GM20000 (cell line): ENCODE data around the gene PLEKHM1.
"Not testable (repeated sequence)": the region's sequence is repeated elsewhere in the genome, so short reads cannot be mapped to it uniquely, and the experiment has no call there.

Source experiments
- DNase-seq: peaks from one replicate; pipeline ENCODE4 v3.0.0; 2012; ENCODE audit warnings: low spot score
- TF ChIP-seq, protein P1 (sequence below): IDR thresholded peaks from 2 replicates; pipeline ENCODE4 v1.5.1; 2012; ENCODE audit warnings: mild to moderate bottlenecking, control low read depth; ENCODE audit errors: extremely low read depth, missing control alignments

The PLEKHM1 gene

GRCh38 chr17:45443371-45444260, 46.9 kb downstream of the PLEKHM1 start:
- not testable (repeated sequence) for DNase-seq

- TF ChIP-seq, protein P1, sequence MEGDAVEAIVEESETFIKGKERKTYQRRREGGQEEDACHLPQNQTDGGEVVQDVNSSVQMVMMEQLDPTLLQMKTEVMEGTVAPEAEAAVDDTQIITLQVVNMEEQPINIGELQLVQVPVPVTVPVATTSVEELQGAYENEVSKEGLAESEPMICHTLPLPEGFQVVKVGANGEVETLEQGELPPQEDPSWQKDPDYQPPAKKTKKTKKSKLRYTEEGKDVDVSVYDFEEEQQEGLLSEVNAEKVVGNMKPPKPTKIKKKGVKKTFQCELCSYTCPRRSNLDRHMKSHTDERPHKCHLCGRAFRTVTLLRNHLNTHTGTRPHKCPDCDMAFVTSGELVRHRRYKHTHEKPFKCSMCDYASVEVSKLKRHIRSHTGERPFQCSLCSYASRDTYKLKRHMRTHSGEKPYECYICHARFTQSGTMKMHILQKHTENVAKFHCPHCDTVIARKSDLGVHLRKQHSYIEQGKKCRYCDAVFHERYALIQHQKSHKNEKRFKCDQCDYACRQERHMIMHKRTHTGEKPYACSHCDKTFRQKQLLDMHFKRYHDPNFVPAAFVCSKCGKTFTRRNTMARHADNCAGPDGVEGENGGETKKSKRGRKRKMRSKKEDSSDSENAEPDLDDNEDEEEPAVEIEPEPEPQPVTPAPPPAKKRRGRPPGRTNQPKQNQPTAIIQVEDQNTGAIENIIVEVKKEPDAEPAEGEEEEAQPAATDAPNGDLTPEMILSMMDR: no peak
- DNase-seq: no peak
Measured at GRCh38 chr17:45441526-45442310, 48.8 kb downstream of the PLEKHM1 start.

GRCh38 chr17:45440839-45441515, 49.5 kb downstream of the PLEKHM1 start:
- peak; percentile 86 for DNase-seq

DNA sequence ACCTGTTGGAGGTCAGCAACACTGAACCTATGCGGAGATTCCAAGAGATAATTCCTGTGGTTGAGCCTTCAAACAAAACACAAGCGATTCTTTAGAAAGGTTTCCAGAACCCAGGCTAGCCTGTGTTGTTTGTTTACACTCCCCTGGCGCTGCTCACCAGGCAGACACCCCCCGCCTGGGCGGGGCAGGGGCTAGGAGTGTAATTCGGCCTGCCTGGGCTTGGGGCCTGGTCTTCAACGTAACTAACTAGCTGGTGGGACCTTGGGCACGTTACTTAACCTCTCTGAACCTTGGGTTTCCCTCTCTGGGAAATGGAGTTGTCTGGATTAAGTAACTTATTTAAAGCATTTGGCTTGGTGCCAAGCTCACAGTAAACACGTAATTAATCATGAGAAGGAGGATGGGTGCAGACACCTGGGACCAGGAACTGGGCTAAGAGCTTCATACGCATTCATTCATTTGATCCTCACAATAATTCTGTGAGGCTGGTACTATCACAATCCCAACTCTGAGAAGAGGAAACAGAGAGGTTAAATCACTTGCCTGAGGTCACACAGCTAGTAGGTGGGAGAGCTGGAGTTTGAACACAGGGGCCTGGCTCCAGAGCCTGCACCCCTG, 50.3 kb downstream of the PLEKHM1 start:
- DNase-seq: no peak
- TF ChIP-seq, protein P1: no peak

GRCh38 chr17:45438931-45439610, 51.5 kb downstream of the PLEKHM1 start:
- TF ChIP-seq, protein P1: no peak
- DNase-seq: no peak

DNA sequence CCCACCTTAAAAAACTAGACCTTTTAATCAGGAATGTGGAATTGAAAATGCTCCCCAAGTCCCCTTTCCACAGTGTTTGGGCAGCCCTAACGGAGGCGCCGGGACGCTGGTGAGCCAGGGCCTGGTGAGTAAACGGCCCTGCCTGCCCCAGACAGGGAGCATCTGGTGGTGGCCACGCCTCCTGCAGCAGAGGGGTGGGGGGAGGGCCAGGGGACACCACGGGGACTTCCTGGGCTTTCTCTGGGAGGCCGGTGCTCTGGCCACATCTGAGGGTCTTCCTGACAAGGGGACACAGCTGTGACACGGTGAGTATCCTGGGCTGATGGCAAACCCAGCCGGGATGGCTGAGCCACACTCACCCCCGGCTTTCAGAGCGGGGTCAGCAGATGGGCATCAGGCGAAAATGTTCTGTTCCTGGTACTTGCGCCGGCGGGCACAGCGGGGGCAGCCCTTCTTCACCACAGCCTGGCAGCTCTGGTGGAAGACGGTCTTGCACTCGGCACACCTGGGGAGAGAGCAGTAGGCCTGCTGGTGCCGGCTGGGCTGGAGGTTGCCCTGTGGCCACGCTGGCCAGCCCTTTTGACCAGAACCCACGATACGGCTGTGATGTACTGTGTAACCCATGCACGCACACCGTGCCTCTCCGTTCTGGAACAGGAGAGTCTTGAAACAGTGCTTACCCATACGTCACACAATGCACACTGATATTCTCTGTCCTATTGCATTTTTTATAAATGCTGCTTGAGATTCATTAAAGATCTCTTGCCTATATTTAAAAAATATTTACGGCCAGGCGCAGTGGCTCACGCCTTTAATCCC, 52.8 kb downstream of the PLEKHM1 start:
- DNase-seq: no peak
- TF ChIP-seq, protein P1: no peak

DNA sequence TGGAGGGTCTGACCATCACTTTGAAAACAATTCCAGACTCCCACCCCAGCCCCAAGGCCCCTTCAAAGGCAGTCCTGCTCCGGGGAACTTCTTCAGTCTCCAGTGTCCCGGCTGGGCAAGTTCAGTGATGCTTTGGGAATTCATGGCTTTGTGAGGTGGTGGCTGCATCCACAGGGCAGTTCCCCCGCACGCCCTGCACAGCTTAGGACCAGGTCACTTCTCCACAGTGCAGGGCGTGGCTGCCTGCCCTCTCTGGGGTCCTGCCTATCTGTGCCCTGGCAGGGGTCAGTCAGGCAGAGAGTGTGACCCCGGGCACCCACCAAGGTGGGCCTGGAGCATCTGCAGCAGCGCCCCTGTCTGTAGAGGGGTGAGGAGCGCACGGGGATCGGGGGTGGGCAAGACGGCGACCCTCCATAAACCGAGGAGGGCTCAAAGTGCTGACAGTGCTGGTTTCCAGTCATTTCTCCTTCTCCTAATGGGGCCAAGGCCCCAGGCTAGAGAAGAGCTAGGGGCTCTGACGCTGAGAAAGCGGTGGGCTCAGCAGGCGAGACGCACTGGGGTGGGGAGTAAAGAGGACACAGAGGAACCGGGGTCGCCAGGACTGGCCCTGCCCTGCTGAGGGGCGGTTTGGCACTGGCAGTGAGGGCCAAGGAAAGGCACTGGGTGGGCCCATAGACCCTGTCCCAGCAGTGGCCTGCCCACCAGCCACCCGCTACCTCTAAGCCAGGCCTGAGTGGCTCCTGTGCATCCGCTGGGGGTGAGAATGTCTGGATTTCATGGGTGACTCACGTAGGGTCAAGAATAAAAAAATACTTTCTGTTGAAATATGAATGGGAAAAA, 53.7 kb downstream of the PLEKHM1 start:
- no peak for DNase-seq
- TF ChIP-seq, protein P1: no peak
